GM12864 (cell line): ENCODE measurements around the gene DENND5B.
"Not testable (repeated sequence)": the region's sequence is repeated elsewhere in the genome, so short reads cannot be mapped to it uniquely, and the experiment has no call there.

Experiments used
- DNase-seq: peaks from one replicate; pipeline ENCODE4 v3.0.0-alpha.2; 2011; ENCODE audit warnings: low read depth
- H3K4me3 ChIP-seq: 2 replicates; pipeline ENCODE4 v1.5.1; 2011; ENCODE audit warnings: mild to moderate bottlenecking, low read depth, low read length, control low read depth
- TF ChIP-seq, protein P1 (sequence below): IDR thresholded peaks from 2 replicates; pipeline ENCODE4 v1.5.1; 2011; ENCODE audit warnings: low read depth, mild to moderate bottlenecking, moderate library complexity, low read length, control low read depth, inconsistent platforms; ENCODE audit errors: missing control alignments

Gene DENND5B

DNA sequence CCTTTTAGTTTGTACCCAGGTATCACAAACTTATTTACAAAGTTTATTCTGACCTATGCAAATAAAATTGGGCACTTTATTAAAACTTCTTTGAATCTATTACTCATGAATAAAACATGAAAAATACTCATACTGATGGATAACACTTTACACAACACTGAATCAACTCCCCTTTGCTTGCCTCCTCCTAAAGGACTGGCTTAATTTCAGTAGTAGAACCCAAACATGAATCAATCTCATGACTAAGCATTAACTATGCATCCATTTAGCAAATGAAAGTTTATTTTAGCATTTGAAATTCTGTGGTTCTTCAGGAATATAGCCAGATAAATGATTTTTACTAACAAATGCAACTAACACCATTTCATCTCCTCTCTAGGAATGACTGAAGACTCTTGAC lies 32.4 kb downstream of the DENND5B start:
- no peak overlapping the region for H3K4me3 ChIP-seq
- TF ChIP-seq, protein P1, sequence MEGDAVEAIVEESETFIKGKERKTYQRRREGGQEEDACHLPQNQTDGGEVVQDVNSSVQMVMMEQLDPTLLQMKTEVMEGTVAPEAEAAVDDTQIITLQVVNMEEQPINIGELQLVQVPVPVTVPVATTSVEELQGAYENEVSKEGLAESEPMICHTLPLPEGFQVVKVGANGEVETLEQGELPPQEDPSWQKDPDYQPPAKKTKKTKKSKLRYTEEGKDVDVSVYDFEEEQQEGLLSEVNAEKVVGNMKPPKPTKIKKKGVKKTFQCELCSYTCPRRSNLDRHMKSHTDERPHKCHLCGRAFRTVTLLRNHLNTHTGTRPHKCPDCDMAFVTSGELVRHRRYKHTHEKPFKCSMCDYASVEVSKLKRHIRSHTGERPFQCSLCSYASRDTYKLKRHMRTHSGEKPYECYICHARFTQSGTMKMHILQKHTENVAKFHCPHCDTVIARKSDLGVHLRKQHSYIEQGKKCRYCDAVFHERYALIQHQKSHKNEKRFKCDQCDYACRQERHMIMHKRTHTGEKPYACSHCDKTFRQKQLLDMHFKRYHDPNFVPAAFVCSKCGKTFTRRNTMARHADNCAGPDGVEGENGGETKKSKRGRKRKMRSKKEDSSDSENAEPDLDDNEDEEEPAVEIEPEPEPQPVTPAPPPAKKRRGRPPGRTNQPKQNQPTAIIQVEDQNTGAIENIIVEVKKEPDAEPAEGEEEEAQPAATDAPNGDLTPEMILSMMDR, result no peak
- DNase-seq, result no peak

DNA sequence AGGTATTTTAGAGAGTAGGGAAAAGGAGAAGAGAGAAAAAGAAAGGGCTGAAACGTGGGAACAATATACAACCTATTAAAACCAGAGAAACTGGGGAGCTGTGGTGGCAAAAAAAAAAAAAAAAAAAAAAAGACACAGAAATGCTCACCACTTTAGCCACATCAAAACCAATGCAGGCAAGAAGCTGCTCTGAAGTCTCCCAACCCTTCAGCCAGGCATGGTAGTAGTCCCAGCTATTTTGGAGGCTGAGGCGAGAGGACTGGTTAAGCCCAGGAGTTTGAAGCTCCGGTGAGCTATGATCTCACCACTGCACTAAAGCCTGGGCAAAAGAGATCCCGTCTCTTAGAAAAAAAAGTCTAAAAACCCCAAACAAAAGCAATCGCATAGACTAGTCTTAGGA lies 33.2 kb downstream of the DENND5B start:
- no peak for DNase-seq
- TF ChIP-seq, protein P1, result no peak
- no peak overlapping the region for H3K4me3 ChIP-seq

DNA sequence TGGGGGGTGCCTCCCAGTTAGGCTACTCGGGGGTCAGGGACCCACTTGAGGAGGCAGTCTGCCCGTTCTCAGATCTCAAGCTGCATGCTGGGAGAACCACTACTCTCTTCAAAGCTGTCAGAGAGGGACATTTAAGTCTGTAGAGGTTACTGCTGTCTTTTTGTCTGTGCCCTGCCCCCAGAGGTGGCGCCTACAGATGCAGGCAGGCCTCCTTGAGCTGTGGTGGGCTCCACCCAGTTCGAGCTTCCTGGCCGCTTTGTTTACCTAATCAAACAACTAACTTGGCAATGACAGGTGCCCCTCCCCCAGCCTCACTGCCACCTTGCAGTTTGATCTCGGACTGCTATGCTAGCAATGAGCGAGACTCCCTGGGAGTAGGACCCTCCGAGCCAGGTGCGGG lies 35.5 kb downstream of the DENND5B start:
- not testable (repeated sequence) for H3K4me3 ChIP-seq, DNase-seq

- not testable (repeated sequence) for DNase-seq, H3K4me3 ChIP-seq
These were observed 40.3 kb downstream of the DENND5B start for GRCh38 chr12:31550590-31550989.

- TF ChIP-seq, protein P1, result no peak
- H3K4me3 ChIP-seq, result no peak overlapping the region
- no peak for DNase-seq
These were observed 54.3 kb downstream of the DENND5B start for GRCh38 chr12:31536672-31537071.

DNA sequence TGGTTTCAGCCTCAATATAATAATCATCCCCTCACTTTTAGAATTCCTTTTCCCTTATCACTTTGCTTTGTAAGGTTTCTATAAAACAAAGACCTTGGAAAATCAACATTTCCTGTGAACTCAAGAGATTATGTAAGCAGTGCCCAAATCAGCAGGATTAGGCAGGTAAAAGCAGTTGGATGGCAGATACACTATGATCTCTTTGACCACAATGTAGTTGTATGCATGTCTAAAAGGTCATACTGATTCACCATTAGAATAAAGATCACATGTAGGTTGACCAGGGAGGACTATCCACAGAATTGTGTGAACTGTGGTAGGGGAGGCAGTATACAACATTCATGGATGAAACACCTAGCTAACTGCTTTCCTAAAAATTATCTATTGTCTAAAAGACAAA lies 57.5 kb downstream of the DENND5B start:
- TF ChIP-seq, protein P1, result no peak
- H3K4me3 ChIP-seq, result no peak overlapping the region
- DNase-seq, result no peak

DNA sequence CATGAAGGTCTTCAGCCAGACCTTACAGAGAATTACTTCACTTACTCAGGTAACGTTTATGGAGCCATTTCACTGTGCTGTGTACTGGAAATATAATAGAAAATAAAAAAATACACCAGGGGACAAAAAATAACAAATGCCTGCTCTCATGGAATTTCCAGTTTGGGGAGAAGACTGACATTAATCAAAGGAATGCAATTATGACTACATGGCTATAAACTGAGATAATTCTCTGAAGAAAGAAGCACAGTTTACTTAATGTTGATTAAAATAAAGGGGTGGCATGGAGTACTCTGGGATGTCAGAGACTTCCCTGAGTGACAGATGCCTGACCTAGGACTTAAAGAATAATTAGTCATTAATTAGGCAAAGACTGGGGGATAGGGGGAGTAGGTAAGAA lies 59.0 kb downstream of the DENND5B start:
- TF ChIP-seq, protein P1, result no peak
- H3K4me3 ChIP-seq, result no peak overlapping the region
- DNase-seq, result no peak

GRCh38 chr12:31528095-31528494 lies 62.8 kb downstream of the DENND5B start:
- no peak for DNase-seq
- no peak overlapping the region for H3K4me3 ChIP-seq
- TF ChIP-seq, protein P1, result no peak
